Esophagus muscularis mucosa (tissue), 4 donors: Measurements from ENCODE around the gene SLC18B1. TPM values are rescaled to one million over a fixed set of nuclear protein-coding genes. Genes with fewer than 3 reads are reported as not detected.

Experiments used
- DNase-seq: peaks from one replicate; pipeline ENCODE4 v3.0.0-alpha.2; 2017; ENCODE audit errors: extremely low spot score
- H3K27ac ChIP-seq, 4 donors: fragments of 200-600 bp; sonication (generic); replicated peaks in 1 of 4; 1 replicate in 3 of 4; 2 replicates in 1 of 4; pipeline ENCODE4 v1.5.1; 2016 to 2019; ENCODE audit warnings: mild to moderate bottlenecking in 1 of 4
- H3K27me3 ChIP-seq, 4 donors: fragments of 200-600 bp; sonication (generic); one replicate each; pipeline versions ENCODE4 v1.5.1 to v1.6.0; 2016 to 2019
- H3K36me3 ChIP-seq, 4 donors: fragments of 200-600 bp; sonication (generic); one replicate each; pipeline ENCODE4 v1.5.1; 2016 to 2019
- H3K4me1 ChIP-seq, 4 donors: fragments of 200-600 bp; sonication (generic); one replicate each; pipeline ENCODE4 v1.5.1; 2016 to 2019
- H3K4me3 ChIP-seq, 4 donors: fragments of 200-600 bp; sonication (generic); 1 replicate in 2 of 4; 2 replicates in 2 of 4; pipeline ENCODE4 v1.5.1; 2016 to 2019; ENCODE audit warnings: mild to moderate bottlenecking in 4 of 4, moderate library complexity in 1 of 4
- H3K9me3 ChIP-seq, 4 donors: fragments of 200-600 bp; sonication (generic); 1 replicate in 3 of 4; 2 replicates in 1 of 4; pipeline ENCODE4 v1.5.1; 2016 to 2019
- EP300 ChIP-seq: sonication (generic); formaldehyde crosslinking; IDR thresholded peaks from one replicate; pipeline ENCODE4 v1.6.1; 2017; ENCODE audit warnings: antibody characterized with exemption
- POLR2A ChIP-seq: fragments of 450-650 bp; IDR thresholded peaks from one replicate; pipeline ENCODE4 v1.6.1; 2017; ENCODE audit warnings: antibody characterized with exemption, moderate library complexity, mild to moderate bottlenecking, low read depth
- POLR2AphosphoS5 ChIP-seq, 2 donors: sonication (generic); formaldehyde crosslinking; IDR thresholded peaks; one replicate each; pipeline ENCODE4 v1.6.1; 2017; ENCODE audit warnings: antibody characterized with exemption in 2 of 2
- WGBS: methylation state at CpG from one replicate; pipeline ENCODE4 v1.1.5; 2018; 5-methylcytosine and 5-hydroxymethylcytosine counted together
- intact Hi-C: fragments of 100-400 bp; cut with DNase I; formaldehyde crosslinking; loops from one replicate; pipeline ENCODE4 v1.15.1; 2023
- total RNA-seq, 4 donors: library from RNA; depleted of rRNA; stranded (reverse); fragments of >200 nt; gene quantifications; one replicate each; pipeline versions ENCODE4 v1.1.0 to v1.2.1, GENCODE V29; 2016
- TF ChIP-seq, protein P1 (sequence below), 3 experiments: fragments of 200-600 bp in 2 of 3; fragments of 450-650 bp in 1 of 3; sonication (generic) in 2 of 3; IDR thresholded peaks; one replicate each; pipeline ENCODE4 v1.5.1; 2017 to 2019; ENCODE audit warnings: antibody characterized with exemption in 3 of 3, mild to moderate bottlenecking in 2 of 3, moderate library complexity in 1 of 3

Gene SLC18B1
- total RNA-seq, 4 donors from 2014 or later, result 4.8 to 6.2 (median 5.7) TPM

DNA sequence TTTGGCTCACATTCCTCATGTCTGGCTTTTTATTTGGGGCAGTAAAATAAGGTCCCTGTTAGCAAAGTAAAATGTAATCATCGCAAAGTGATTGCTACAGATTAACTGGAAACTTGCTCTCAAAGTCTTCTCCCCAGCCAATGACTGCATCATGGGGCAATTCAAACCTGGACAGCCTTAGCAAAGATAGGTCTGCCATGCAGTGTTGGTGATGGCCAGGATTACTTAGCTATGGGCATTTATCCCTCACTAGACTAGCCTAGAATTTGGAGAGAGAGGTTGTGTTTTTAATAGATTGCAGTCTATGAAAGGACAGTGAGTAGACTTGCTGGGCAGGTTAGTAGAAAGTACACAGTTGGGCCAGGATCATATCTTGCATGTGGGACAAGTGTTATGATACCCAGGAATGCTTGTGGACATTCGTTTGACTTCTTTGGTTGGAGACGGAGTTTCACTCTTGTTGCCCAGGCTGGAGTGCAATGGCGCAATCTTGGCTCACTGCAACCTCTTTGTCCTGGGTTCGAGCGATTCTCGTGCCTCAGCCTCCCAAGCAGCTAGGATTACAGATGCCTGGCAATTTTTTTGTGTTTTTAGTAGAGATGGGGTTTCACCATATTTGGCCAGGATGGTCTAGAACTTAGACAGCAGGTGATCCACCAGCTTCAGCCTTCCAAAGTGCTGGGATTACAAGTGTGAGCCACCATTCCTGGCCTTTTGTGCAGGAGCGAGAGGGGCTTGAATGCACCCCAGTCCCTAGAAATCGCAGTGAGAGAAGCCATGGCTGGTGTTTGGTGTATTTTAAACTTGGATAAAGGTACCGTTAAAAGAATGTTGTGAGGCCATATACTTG, 19.3 kb upstream of the SLC18B1 start:
- Histone ChIP-seq H3K27ac (no peak overlapping the region), H3K9me3 (no peaks in the 10 kb centered on the region), H3K36me3 (peaks cover 0 to 50% (median 40%) of the 10 kb centered on the region in 4 donors), H3K4me3 (no peak overlapping the region), H3K27me3 (no peaks in the 10 kb centered on the region), H3K4me1 (peaks cover 22 to 62% (median 49%) of the 10 kb centered on the region in 4 donors)
- intact Hi-C loops, result no loop called here
- DNase-seq, result no peak
- TF ChIP-seq POLR2AphosphoS5 (IDR thresholded peaks at IDR 0.05), result no peak
- no peak for TF ChIP-seq POLR2A
- no peak for TF ChIP-seq EP300
- TF ChIP-seq, protein P1, sequence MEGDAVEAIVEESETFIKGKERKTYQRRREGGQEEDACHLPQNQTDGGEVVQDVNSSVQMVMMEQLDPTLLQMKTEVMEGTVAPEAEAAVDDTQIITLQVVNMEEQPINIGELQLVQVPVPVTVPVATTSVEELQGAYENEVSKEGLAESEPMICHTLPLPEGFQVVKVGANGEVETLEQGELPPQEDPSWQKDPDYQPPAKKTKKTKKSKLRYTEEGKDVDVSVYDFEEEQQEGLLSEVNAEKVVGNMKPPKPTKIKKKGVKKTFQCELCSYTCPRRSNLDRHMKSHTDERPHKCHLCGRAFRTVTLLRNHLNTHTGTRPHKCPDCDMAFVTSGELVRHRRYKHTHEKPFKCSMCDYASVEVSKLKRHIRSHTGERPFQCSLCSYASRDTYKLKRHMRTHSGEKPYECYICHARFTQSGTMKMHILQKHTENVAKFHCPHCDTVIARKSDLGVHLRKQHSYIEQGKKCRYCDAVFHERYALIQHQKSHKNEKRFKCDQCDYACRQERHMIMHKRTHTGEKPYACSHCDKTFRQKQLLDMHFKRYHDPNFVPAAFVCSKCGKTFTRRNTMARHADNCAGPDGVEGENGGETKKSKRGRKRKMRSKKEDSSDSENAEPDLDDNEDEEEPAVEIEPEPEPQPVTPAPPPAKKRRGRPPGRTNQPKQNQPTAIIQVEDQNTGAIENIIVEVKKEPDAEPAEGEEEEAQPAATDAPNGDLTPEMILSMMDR (IDR thresholded peaks at IDR 0.05), result no peak
- WGBS, result 86% methylated on average over 10 of the region's 10 CpGs

DNA sequence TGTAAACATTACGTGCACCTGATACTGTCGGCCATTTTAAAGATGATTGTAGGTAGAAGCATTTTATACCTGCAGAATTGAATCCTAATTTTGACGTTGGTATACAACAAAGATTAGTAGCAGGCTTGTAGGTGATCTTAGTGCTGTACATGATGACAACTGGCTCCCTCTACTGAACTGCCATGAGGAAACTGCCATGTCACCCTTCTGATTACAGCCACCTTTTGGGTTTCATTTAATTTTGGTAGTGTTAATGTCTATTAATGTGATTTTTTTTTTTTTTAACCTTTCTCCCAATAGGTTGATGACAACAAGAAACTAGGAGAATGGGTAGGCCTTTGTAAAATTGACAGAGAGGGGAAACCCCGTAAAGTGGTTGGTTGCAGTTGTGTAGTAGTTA, 18.2 kb upstream of the SLC18B1 start:
- WGBS, result 78% methylated on average over 4 of the region's 4 CpGs
- Histone ChIP-seq H3K9me3 (no peaks in the 10 kb centered on the region), H3K27ac (no peak overlapping the region), H3K36me3 (peaks cover 0 to 50% (median 40%) of the 10 kb centered on the region in 4 donors), H3K27me3 (no peaks in the 10 kb centered on the region), H3K4me1 (peaks cover 21 to 66% (median 51%) of the 10 kb centered on the region in 4 donors), H3K4me3 (peak overlapping the region in 1 of 4 donors; percentile 80)
- intact Hi-C loops, result no loop called here
- TF ChIP-seq EP300 (no peak), POLR2AphosphoS5 (IDR thresholded peaks at IDR 0.05) (no peak), POLR2A (no peak)
- TF ChIP-seq, protein P1 (IDR thresholded peaks at IDR 0.05), result no peak
- DNase-seq, result no peak

DNA sequence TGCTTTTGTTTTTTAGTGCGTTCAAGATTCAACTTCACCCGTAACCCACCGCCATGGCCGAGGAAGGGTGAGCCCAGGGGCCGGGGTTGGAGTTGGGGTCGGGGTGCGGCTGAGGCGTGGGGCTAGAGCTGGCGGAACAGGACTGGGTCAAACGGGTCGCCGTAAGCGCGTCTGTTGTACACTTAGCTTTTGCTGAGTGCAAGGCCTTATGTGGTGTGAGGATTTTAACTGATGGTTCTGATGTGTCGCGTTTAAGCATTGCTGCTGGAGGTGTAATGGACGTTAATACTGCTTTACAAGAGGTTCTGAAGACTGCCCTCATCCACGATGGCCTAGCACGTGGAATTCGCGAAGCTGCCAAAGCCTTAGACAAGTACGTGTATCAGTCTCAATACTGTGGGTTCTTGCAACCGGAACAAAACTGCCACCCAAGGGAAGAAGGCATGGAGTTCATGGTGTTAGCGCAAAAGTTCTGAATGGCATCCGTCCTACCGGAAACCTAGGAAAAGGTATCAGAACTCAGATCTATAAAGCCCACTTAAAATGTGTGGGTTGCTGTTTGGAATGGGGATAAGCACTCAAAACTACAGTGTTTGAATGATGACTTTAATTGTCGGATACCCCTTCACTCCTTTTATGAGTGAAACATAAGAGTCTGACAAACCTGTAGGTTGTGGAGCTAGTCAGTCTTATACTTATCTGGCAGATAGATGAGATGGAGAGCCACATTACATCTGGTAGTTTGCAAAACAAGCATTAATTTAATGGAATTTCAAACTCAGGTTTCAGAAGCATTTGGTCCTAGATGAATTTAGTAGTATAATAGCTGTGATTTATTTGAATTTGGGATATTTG, 16.5 kb upstream of the SLC18B1 start:
- Histone ChIP-seq H3K9me3 (no peaks in the 10 kb centered on the region), H3K27me3 (no peaks in the 10 kb centered on the region), H3K4me3 (peak overlapping the region; percentile 80 to 87 (median 82)), H3K27ac (peak overlapping the region; percentile 76 to 91 (median 83)), H3K4me1 (peaks cover 17 to 55% (median 41%) of the 10 kb centered on the region in 4 donors), H3K36me3 (peaks cover 0 to 46% (median 40%) of the 10 kb centered on the region in 4 donors)
- WGBS, result under 1% methylated on average over 26 of the region's 27 CpGs
- TF ChIP-seq POLR2A (no peak), POLR2AphosphoS5 (IDR thresholded peaks at IDR 0.05) (no peak), EP300 (no peak)
- TF ChIP-seq, protein P1 (IDR thresholded peaks at IDR 0.05), result no peak
- intact Hi-C loops, result no loop called here
- no peak for DNase-seq

DNA sequence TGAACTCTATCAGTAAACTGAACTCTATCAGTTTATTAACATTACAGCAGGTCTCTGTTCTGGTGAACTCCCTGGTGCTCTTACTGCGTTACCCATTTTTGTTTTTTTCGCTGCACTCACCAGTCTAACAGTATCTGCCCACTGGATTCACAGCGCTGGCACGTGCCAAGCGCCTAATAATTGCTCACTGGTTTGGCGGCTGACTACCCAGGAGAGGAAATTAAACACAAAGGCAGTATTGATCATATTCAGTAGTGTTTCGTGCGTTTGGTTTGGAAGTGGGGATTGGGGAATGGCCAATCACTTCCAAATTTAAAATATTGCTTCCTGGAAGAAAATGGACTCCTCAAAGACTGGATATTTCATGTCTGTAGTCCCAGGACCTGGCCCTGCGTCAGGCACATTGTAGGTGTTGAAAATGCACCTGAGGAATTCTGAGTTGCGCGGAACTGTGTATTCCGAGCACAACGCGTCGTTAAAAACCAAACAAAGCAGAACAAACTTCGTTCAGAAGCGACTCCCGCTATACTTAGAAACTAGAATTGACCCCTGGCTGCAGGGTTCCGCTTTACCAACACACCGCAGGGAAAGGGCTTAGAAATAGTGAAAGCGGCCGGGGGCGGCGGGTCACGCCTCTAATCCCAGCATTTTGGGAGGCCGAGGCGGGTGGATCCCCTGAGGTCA, 14.9 kb upstream of the SLC18B1 start:
- intact Hi-C loops, result no loop called here
- Histone ChIP-seq H3K4me1 (peaks cover 17 to 44% (median 38%) of the 10 kb centered on the region in 4 donors), H3K27me3 (no peaks in the 10 kb centered on the region), H3K9me3 (no peaks in the 10 kb centered on the region), H3K27ac (peak overlapping the region; percentile 76 to 91 (median 83)), H3K36me3 (peaks cover 0 to 29% (median 24%) of the 10 kb centered on the region in 4 donors), H3K4me3 (peak overlapping the region; percentile 80 to 87 (median 82))
- DNase-seq, result no peak
- 2% methylated on average over 27 of the region's 27 CpGs for WGBS
- TF ChIP-seq, protein P1 (IDR thresholded peaks at IDR 0.05), result no peak
- TF ChIP-seq EP300 (no peak), POLR2A (no peak), POLR2AphosphoS5 (IDR thresholded peaks at IDR 0.05) (peak in 1 of 2 donors; percentile 31)
